HepG2 (cell line): ENCODE data around the gene PBOV1. TPM values are rescaled to one million over a fixed set of nuclear protein-coding genes. Genes with fewer than 3 reads are reported as not detected.
"Not testable (repeated sequence)": the region's sequence is repeated elsewhere in the genome, so short reads cannot be mapped to it uniquely, and the experiment has no call there.

ENCODE experiments used
- ATAC-seq: fragments of 200-7000 bp; cut with Tn5 transposase; 3 replicates; pipeline ENCODE4 v1.9.1; 2020; ENCODE audit warnings: mild to moderate bottlenecking, moderate library complexity
- BruUV-seq: library from RNA; stranded (reverse); fragments of 400-500 nt; replicated peaks from 2 replicates; lab custom pipeline; 2021; lab: Mats Ljungman, UMichigan
- CTCF ChIA-PET: fragments of 300-600 bp; formaldehyde crosslinking; extraction: SDS; loops from one replicate; lab custom pipeline; 2021; ENCODE audit warnings: low total read pairs, inconsistent platforms, low intra/inter-chr PET ratio; lab: Yijun Ruan, JAX
- POLR2A ChIA-PET: fragments of 350-600 bp; sonication (Branson Sonifier 250); formaldehyde crosslinking; loops from one replicate; lab custom pipeline; 2020; ENCODE audit warnings: antibody characterized with exemption, inconsistent platforms; lab: Yijun Ruan, JAX
- DNase-seq: peaks from one replicate; pipeline ENCODE4 v3.0.0-alpha.2; 2015; ENCODE audit warnings: low spot score
- FAIRE-seq: peaks from 3 replicates; lab custom pipeline; 2011; peaks lifted over from hg19 to GRCh38; lab: Jason Lieb, UNC
- H2AFZ ChIP-seq: one replicate; pipeline ENCODE4 v1.6.1; 2011; ENCODE audit warnings: low read length, inconsistent platforms
- H3K27ac ChIP-seq: fragments of 300-600 bp; 3 replicates; pipeline ENCODE4 v1.8.0; 2011; ENCODE audit warnings: mixed run types, mild to moderate bottlenecking, mixed read lengths, low read length, inconsistent platforms; ENCODE audit not compliant: insufficient read depth; ENCODE audit errors: extremely low read length
- H3K27me3 ChIP-seq, 2 experiments: fragments of 200-600 bp in 1 of 2; 2 replicates in 1 of 2; 3 replicates in 1 of 2; pipeline versions ENCODE4 v1.6.0 to v1.8.0; 2011; ENCODE audit warnings: low read length in 2 of 2, mild to moderate bottlenecking in 2 of 2, moderate library complexity in 2 of 2, inconsistent platforms in 1 of 2; ENCODE audit not compliant: insufficient read depth in 2 of 2, control insufficient read depth in 1 of 2
- H3K36me3 ChIP-seq, 2 experiments: fragments of 200-600 bp in 1 of 2; replicated peaks in 1 of 2; 2 replicates in 1 of 2; 3 replicates in 1 of 2; pipeline versions ENCODE4 v1.5.1 to v1.8.0; 2011; ENCODE audit warnings: low read length in 2 of 2, inconsistent platforms in 1 of 2; ENCODE audit not compliant: insufficient read depth in 2 of 2, control insufficient read depth in 1 of 2
- H3K4me1 ChIP-seq: 2 replicates; pipeline ENCODE4 v1.5.1; 2012; ENCODE audit warnings: low read length, inconsistent platforms; ENCODE audit not compliant: insufficient read depth
- H3K4me2 ChIP-seq: 2 replicates; pipeline ENCODE4 v1.6.0; 2011; ENCODE audit warnings: low read depth, low read length, inconsistent platforms
- H3K4me3 ChIP-seq, 3 experiments: fragments of 200-600 bp in 1 of 3; sonication (generic), shearing (Covaris generic) in 1 of 3; replicated peaks in 1 of 3; 2 replicates each; pipeline ENCODE4 v1.5.1; 2011 to 2016; ENCODE audit warnings: low read length in 3 of 3, inconsistent platforms in 2 of 3, low read depth in 2 of 3, mild to moderate bottlenecking in 2 of 3, control low read depth in 1 of 3, mixed read lengths in 1 of 3; ENCODE audit not compliant: insufficient read depth in 1 of 3
- H3K79me2 ChIP-seq: one replicate; pipeline ENCODE4 v1.6.1; 2011; ENCODE audit warnings: low read length, inconsistent platforms; ENCODE audit not compliant: insufficient read depth
- H3K9ac ChIP-seq: 2 replicates; pipeline ENCODE4 v1.6.0; 2011; ENCODE audit warnings: mild to moderate bottlenecking, low read depth, low read length, inconsistent platforms; ENCODE audit not compliant: insufficient read depth
- H3K9me3 ChIP-seq: 2 replicates; pipeline ENCODE4 v1.5.1; 2012; ENCODE audit warnings: mild to moderate bottlenecking, low read length
- H4K20me1 ChIP-seq: 2 replicates; pipeline ENCODE4 v1.6.0; 2011; ENCODE audit warnings: inconsistent platforms, mild to moderate bottlenecking, low read length, moderate library complexity; ENCODE audit not compliant: insufficient read depth
- BCL6 ChIP-seq: IDR thresholded peaks from 2 replicates; pipeline ENCODE4 v1.6.1; 2016; ENCODE audit warnings: missing genetic modification reagents, missing compliant biosample characterization
- DMAP1 ChIP-seq: IDR thresholded peaks from 2 replicates; pipeline ENCODE4 v1.6.1; 2016
- NONO ChIP-seq, 2 experiments: fragments of 450-650 bp in 1 of 2; sonication (generic) in 1 of 2; formaldehyde crosslinking in 1 of 2; IDR thresholded peaks in 1 of 2; conservative IDR thresholded peaks in 1 of 2; 2 replicates each; pipeline versions ENCODE4 v1.6.1 to v1.8.0; 2017 to 2022; ENCODE audit warnings: mild to moderate bottlenecking in 1 of 2, missing genetic modification reagents in 1 of 2, moderate library complexity in 1 of 2
- NRL ChIP-seq: sonication (generic); formaldehyde crosslinking; IDR thresholded peaks from 2 replicates; pipeline ENCODE4 v1.5.0; 2020; ENCODE audit warnings: missing genetic modification reagents, mild to moderate bottlenecking, moderate library complexity, borderline replicate concordance
- ZNF350 ChIP-seq: sonication (generic); formaldehyde crosslinking; IDR thresholded peaks from 2 replicates; pipeline ENCODE4 v1.4.0; 2020; ENCODE audit warnings: mild to moderate bottlenecking, low read depth, missing genetic modification reagents, borderline replicate concordance
- WGBS: methylation state at CpG from one replicate; pipeline ENCODE4 v1.1.6; 2017; ENCODE audit warnings: low lambda C conversion rate; 5-methylcytosine and 5-hydroxymethylcytosine counted together
- in situ Hi-C: cut with HindIII; loops from 2 replicates; pipeline ENCODE4 v1.10.0; 2017; ENCODE audit warnings: low pct_unique_long_range_greater_than_20kb; ENCODE audit not compliant: extremely low pct_ligation_motif_present
- intact Hi-C: fragments of 100-400 bp; cut with micrococcal nuclease; formaldehyde crosslinking; loops from one replicate; pipeline ENCODE4 v1.10.0; 2022; ENCODE audit not compliant: unreplicated experiment
- polyA plus RNA-seq, 8 experiments: library from polyadenylated mRNA; depleted of rRNA in 3 of 8; stranded (reverse) in 7 of 8; unstranded in 1 of 8; fragments of >200 nt; fragmentation: Illumina TruSeq in 4 of 8; extraction: Trizol in 4 of 8; gene quantifications; 2 replicates each; pipeline versions ENCODE4 v1.2.1 to v1.2.3, GENCODE V29; 2011 to 2016; ENCODE audit warnings: low read depth in 4 of 8, missing spikeins in 1 of 8, mixed read lengths in 1 of 8; ENCODE audit not compliant: insufficient read depth in 1 of 8
- total RNA-seq, 5 experiments: library from RNA; depleted of rRNA; stranded (reverse); fragments of >200 nt; fragmentation: Illumina TruSeq; extraction: Trizol; gene quantifications; 2 replicates each; pipeline ENCODE4 v1.2.3, GENCODE V29; 2016; ENCODE audit warnings: low read depth in 1 of 5

Gene PBOV1
- total and polyA plus RNA-seq, 2 of the 13 experiments (the other 11 are each of a cell fraction or from before 2014, with no cell fraction given), result not detected

DNA sequence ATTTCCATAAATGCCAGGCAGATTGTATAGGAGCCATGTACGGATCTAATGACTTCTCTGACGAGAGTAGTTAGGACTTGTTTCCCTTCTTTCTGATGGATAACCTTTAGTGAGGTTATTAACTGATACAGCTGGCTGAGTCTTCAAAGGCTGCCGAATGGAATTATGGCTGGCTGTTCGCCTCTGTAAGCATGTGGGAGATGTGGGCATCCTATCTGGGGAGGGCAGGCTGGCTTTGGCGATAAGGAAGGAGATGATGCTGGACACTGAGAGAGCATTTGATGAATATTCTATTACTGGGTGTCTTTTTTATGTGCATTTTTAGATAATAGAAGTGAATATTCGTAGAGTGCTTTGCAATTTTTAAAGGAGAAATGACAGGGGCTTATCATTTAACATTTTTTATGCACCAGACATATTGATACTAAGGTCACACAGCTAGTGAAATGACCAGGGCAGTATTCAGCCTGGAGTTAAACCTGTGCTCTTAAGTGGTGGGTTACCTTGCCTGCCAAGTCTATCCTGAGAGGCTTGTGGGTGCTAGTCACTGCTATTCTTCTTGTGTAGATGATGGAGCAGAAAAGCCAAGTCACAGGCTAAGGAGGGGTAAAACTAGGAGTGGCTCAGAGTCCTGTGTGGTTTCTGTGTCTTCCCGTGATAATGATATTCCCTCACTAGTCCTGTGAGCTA lies 3.1 kb downstream of the PBOV1 start:
- no peak for ATAC-seq
- in situ Hi-C loops, result no loop called here
- BruUV-seq, result no TSS peak
- no peak overlapping the region for H3K4me3 ChIP-seq
- no peak overlapping the region for H3K4me2 ChIP-seq
- CTCF ChIA-PET, result no interaction called here
- H3K9ac ChIP-seq, result no peak overlapping the region
- no peaks in the 10 kb centered on the region for H3K27me3 ChIP-seq
- TF ChIP-seq BCL6 (CRISPR knock-in tag) (no peak), NONO (IDR thresholded peaks at IDR 0.05) (no peak), NONO (CRISPR knock-in tag; conservative IDR thresholded peaks at IDR 0.05) (no peak), DMAP1 (no peak), NRL (CRISPR knock-in tag) (no peak), ZNF350 (CRISPR knock-in tag) (no peak)
- TF ChIP-seq, all 625 proteins: peak for 0
- DNase-seq (no peak), FAIRE-seq (no peak)
- H2AFZ ChIP-seq, result no peak overlapping the region
- H3K4me1 ChIP-seq, result peaks cover 11% of the 10 kb centered on the region
- POLR2A ChIA-PET, result no interaction called here
- 65% methylated on average over 7 of the region's 7 CpGs for WGBS
- H3K27ac ChIP-seq, result no peak overlapping the region
- no peaks in the 10 kb centered on the region for H3K79me2 ChIP-seq
- no peaks in the 10 kb centered on the region for H3K9me3 ChIP-seq
- intact Hi-C loops, result no loop called here
- H4K20me1 ChIP-seq, result no peaks in the 10 kb centered on the region
- H3K36me3 ChIP-seq, result no peaks in the 10 kb centered on the region

DNA sequence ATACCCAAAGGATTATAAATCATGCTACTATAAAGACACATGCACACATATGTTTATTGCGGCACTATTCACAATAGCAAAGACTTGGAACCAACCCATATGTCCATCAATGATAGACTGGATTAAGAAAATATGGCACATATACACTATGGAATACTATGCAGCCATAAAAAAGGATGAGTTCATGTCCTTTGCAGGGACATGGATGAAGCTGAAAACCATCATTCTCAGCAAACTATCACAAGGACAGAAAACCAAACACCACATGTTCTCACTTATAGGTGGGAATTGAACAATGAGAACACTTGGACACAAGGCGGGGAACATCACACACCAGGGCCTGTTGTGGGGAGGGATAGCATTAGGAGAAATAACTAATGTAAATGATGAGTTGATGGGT lies 5.8 kb downstream of the PBOV1 start:
- DNase-seq, FAIRE-seq, H3K4me2 ChIP-seq, CTCF ChIA-PET, H3K27ac ChIP-seq, intact Hi-C loops, H3K79me2 ChIP-seq, H3K4me3 ChIP-seq, in situ Hi-C loops, H3K9me3 ChIP-seq, H3K9ac ChIP-seq, ATAC-seq, H3K36me3 ChIP-seq, H3K4me1 ChIP-seq, H3K27me3 ChIP-seq, BruUV-seq, H2AFZ ChIP-seq, H4K20me1 ChIP-seq, POLR2A ChIA-PET: not testable (repeated sequence)
- WGBS, result 95% methylated on average over 2 of the region's 2 CpGs
